GM19193 (cell line): ENCODE results near the gene PARVB.
A peak's percentile ranks its signal among the peaks of the same experiment; 100 is the strongest.

Experiments used
- POLR2A ChIP-seq: IDR thresholded peaks from 4 replicates; pipeline ENCODE4 v1.6.1; 2011; ENCODE audit not compliant: insufficient read depth, insufficient read length; ENCODE audit errors: extremely low read depth

PARVB gene

GRCh38 chr22:43994006-43994405 lies 30.1 kb upstream of the PARVB start:
- TF ChIP-seq POLR2A: no peak

DNA sequence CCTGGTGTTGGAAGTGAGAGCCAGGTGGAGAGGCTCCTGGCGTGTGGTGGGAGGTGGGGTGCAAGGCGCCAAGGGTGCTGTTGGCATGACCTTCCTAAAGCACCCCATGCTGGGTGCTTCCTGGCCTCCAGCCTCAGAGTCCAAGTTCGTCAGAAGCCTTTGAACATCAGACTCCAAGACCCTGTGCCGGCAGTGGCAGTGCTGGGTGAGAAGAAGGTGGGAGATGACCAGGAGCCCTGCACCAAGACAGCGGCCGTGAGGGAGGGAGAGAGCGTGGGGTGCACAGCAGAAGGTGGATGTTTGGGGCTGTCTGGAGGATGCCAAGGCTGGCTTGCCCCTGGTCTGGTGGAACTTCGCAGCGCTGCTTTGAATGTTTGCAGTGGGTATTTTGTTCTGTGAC lies 29.7 kb upstream of the PARVB start:
- no peak for TF ChIP-seq POLR2A

- TF ChIP-seq POLR2A: no peak
These were observed 28.9 kb upstream of the PARVB start for GRCh38 chr22:43995057-43995685.

DNA sequence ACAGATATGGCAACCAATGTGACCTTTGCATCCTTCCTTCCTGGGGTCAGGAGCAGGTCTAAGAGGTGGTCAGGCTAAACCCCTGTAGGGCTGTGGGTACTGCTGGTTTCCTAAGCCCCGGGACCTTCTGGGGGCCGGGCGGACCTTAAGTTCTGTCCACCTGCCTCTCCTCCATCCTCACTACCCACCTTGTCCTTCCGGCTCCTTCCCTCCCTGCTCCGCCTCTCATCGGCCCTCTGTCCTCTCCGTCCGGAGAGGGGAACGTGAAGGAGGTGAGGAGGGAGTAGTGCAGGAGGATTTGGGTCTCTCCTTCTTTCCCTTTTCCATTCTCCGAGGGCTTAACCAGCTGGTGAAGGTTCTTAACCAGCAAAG lies 28.3 kb upstream of the PARVB start:
- no peak for TF ChIP-seq POLR2A

- peak; percentile 58 for TF ChIP-seq POLR2A
These were observed 27.7 kb upstream of the PARVB start for GRCh38 chr22:43996170-43996980.

DNA sequence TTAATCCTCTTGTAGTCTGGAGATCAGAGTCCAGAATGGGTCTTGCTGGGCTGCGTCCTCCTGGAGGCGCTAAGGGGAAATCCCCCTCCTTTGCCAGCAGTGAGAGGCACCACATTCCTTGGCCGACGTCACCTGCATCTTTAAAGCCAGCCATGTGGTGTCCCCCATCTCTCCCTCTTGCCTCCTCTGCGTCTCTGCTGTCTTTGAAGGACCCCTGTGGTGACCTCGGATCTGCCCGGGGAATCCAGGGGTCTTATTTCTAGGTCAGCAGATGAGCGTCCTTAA lies 27.2 kb upstream of the PARVB start:
- TF ChIP-seq POLR2A: no peak

- TF ChIP-seq POLR2A: no peak
These were observed 25.3 kb upstream of the PARVB start for GRCh38 chr22:43998679-43999264.

DNA sequence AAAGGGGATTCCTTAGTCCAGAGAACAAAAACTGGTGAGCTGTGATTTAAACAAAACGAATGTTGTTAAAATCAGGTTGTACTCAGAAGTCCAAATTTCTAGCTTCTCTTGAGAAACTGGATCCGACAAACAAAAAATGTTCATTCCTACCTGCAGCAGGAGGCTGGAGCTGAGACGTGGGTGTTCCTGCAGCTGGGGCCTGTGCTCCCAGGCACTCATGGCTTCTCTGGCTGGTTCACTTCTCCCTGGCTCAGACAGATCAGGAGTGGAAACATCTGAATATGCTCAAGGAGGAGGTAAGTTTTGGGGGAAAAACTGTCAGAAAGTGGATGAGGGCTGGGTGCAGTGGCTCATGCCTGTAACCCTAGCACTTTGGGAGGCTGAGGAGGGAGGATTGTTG lies 24.7 kb upstream of the PARVB start:
- TF ChIP-seq POLR2A: no peak

- TF ChIP-seq POLR2A: no peak
These were observed 24.0 kb upstream of the PARVB start for GRCh38 chr22:44000123-44000522.

GRCh38 chr22:44001521-44001920 lies 22.6 kb upstream of the PARVB start:
- TF ChIP-seq POLR2A: no peak

DNA sequence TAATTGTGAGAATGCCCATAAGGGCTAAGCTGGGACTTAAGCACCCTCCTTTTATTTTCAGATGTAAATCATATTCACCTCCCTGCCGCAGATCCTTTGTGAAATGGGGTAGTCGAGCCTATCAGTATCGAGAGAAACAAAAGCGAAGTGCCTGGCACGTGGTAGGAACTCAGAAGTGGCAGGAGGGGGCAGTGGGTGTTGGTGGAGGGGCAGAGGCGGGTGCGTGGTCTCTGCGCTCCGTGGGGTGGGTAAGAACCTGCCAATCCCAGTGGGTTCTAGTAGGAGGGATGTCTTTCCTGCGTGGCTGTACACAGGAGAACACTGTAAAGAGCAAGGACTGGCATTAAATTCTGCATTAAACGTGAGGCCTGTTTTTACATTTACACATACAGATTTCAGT lies 21.8 kb upstream of the PARVB start:
- TF ChIP-seq POLR2A: no peak

- no peak for TF ChIP-seq POLR2A
These were observed 21.1 kb upstream of the PARVB start for GRCh38 chr22:44002997-44003396.

DNA sequence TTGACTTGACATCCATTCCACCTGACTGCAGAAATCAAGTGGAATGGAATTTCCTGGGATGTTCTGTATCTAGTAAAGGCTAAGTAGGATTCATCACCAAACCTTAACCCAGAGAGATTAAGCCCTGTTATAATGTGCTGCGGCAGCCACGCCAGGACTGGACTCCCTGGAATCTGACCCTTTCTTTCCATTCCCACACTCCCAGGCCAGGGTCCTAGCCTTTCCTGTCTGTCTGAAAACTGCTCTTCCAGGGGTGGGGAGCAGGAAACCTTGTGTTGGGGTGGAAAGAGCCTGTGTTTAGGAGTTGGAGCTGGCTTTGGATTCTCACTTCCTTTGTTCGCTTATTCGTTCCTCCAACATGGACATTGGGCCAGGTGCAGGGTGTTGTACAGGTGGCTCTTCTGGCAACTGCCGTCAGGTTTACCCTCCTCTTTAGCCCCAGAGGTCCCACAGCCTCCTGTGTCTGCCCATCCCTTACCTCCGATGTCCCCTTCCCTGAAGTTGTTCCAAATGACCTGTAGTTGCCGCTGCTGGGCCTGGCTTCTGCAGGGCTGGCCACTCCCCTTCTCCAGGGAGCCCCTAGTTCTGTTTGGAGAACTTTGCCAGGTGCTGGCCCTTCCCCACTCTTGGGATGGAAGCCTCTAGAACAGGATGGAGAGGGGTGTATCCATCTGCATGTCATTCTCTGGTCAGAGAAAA lies 20.5 kb upstream of the PARVB start:
- TF ChIP-seq POLR2A: no peak

GRCh38 chr22:44004104-44004460 lies 20.0 kb upstream of the PARVB start:
- no peak for TF ChIP-seq POLR2A

DNA sequence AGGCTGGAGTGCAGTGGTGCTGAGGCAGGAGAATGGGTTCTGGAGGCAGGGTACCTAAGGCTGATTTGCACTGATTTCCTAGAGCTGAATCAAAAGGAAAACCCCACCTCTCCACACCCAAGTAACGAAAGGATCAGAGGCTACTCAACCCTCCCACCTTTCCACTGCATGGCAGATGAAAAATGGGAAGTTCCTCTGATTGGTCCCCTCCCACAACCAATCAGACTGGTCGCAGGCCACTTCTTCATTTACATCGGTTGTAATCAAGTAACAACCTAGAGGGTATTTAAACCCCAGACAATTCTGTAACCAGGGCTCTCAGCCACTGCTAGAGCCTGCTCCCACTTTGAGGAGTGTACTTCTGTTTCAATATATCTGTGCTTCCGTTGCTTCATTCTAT lies 18.6 kb upstream of the PARVB start:
- TF ChIP-seq POLR2A: no peak

DNA sequence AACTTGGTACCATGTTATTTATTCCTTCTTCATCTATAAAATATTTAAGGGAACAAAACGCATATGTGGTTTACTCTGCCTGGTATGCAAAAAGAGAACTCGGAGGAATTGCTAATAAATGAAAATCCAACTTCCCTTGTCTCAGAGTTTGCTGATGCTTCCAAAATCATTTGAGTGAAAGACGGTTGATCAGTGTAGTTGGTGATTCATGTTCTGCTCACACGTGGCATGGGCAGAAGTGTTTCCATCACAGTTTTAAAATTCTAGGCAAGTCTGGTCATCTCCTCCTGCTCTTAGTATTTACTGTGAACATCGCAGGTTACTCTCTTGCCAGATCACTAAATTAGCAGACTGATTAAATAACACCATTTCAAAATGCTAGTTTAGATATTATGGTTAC lies 11.9 kb upstream of the PARVB start:
- no peak for TF ChIP-seq POLR2A
